OCI-LY7 (cell line): ENCODE measurements around the gene MYO18B. TPM values are rescaled to one million over a fixed set of nuclear protein-coding genes. Genes with fewer than 3 reads are reported as not detected.

Experiments
- BruUV-seq: library from RNA; stranded (reverse); fragments of 400-500 nt; replicated peaks from 2 replicates; lab custom pipeline; 2021; lab: Mats Ljungman, UMichigan
- CTCF ChIA-PET: fragments of 300-600 bp; sonication (Branson Sonifier 250); formaldehyde crosslinking; loops from one replicate; lab custom pipeline; 2022; ENCODE audit warnings: antibody characterized with exemption; ENCODE audit not compliant: unreplicated experiment; lab: Charles Lee
- POLR2A ChIA-PET: fragments of 300-600 bp; sonication (Branson Sonifier 250); formaldehyde crosslinking; loops from one replicate; lab custom pipeline; 2022; ENCODE audit warnings: antibody characterized with exemption; lab: Charles Lee
- DNase-seq: peaks from one replicate; pipeline ENCODE4 v3.0.0-alpha.2; 2015; ENCODE audit warnings: low spot score
- H2AFZ ChIP-seq: fragments of 200-600 bp; sonication (generic), shearing (Covaris generic); 2 replicates; pipeline ENCODE4 v1.6.1; 2014; ENCODE audit warnings: mild to moderate bottlenecking, antibody characterized with exemption, low read length, moderate library complexity
- H3K27ac ChIP-seq: fragments of 200-600 bp; sonication (generic); 2 replicates; pipeline ENCODE4 v1.5.1; 2014; ENCODE audit warnings: mixed run types, low read depth, mild to moderate bottlenecking, moderate library complexity, low read length, inconsistent platforms; ENCODE audit not compliant: poor library complexity, severe bottlenecking
- H3K36me3 ChIP-seq: fragments of 200-600 bp; sonication (generic); 2 replicates; pipeline ENCODE4 v1.6.1; 2014; ENCODE audit warnings: mild to moderate bottlenecking, antibody characterized with exemption, low read length, moderate library complexity, mixed read lengths; ENCODE audit not compliant: insufficient read depth
- H3K4me1 ChIP-seq: fragments of 200-600 bp; sonication (generic); 2 replicates; pipeline ENCODE4 v1.5.1; 2014; ENCODE audit warnings: mild to moderate bottlenecking, low read length; ENCODE audit not compliant: insufficient read depth, poor library complexity, severe bottlenecking
- H3K4me2 ChIP-seq: fragments of 200-600 bp; sonication (generic); 2 replicates; pipeline ENCODE4 v1.6.1; 2014; ENCODE audit warnings: mild to moderate bottlenecking, low read length
- H3K4me3 ChIP-seq: fragments of 200-600 bp; sonication (generic); 2 replicates; pipeline ENCODE4 v1.5.1; 2014; ENCODE audit warnings: mild to moderate bottlenecking, low read depth, low read length; ENCODE audit not compliant: poor library complexity, severe bottlenecking
- H3K79me2 ChIP-seq: fragments of 200-600 bp; sonication (generic); 2 replicates; pipeline ENCODE4 v1.6.1; 2016; ENCODE audit warnings: low read depth, mild to moderate bottlenecking, low read length, moderate library complexity, mixed read lengths; ENCODE audit not compliant: insufficient read depth
- H3K9me2 ChIP-seq: fragments of 200-600 bp; sonication (generic); 2 replicates; pipeline ENCODE4 v1.6.1; 2016; ENCODE audit warnings: mild to moderate bottlenecking, low read length, mixed read lengths; ENCODE audit not compliant: insufficient read depth
- H3K9me3 ChIP-seq: fragments of 200-600 bp; sonication (generic); 2 replicates; pipeline ENCODE4 v1.6.1; 2014; ENCODE audit warnings: mild to moderate bottlenecking, mixed run types, low read length, mixed read lengths
- H4K20me1 ChIP-seq: fragments of 200-600 bp; sonication (generic); 2 replicates; pipeline ENCODE4 v1.6.1; 2014; ENCODE audit warnings: mild to moderate bottlenecking, antibody characterized with exemption, low read length, moderate library complexity, mixed read lengths; ENCODE audit not compliant: insufficient read depth
- EZH2phosphoT487 ChIP-seq: fragments of 200-600 bp; sonication (generic); IDR thresholded peaks from 2 replicates; pipeline ENCODE4 v1.6.1; 2018; ENCODE audit warnings: low read depth, borderline replicate concordance, mild to moderate bottlenecking, mixed run types, antibody characterized with exemption, low read length, moderate library complexity, mixed read lengths
- intact Hi-C: fragments of 100-400 bp; cut with micrococcal nuclease; formaldehyde crosslinking; loops from one replicate; pipeline ENCODE4 v1.10.0; 2022; ENCODE audit not compliant: unreplicated experiment
- total RNA-seq, 2 experiments: library from RNA; depleted of rRNA in 1 of 2; stranded (reverse); fragments of >200 nt in 1 of 2; shearing (Covaris generic) in 1 of 2; gene quantifications; 2 replicates each; pipeline ENCODE4 v1.2.3, GENCODE V29; 2014 to 2022
- TF ChIP-seq, protein P1 (sequence below): fragments of 200-600 bp; sonication (generic); conservative IDR thresholded peaks from 2 replicates; pipeline ENCODE4 v1.5.1; 2014; ENCODE audit warnings: mild to moderate bottlenecking, antibody characterized with exemption, low read length, moderate library complexity, mixed read lengths

MYO18B gene
- total RNA-seq, 2 experiments from 2014 or later = not detected

DNA sequence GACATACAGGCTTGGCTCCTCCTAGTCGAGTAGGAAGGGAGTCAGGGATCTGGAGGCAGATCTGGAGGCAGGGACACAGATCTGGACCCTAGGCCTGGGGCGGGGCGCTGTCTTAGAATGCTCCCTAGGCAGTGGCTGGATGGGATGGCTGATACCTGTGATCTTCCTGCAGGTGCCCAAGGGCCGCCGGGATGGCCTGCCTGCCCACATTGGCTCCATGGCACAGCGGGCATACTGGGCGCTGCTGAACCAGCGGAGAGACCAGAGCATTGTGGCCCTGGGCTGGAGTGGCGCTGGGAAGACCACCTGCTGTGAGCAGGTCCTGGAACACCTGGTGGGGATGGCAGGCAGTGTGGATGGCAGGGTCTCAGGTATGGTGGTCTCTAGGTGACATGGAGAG lies 35.4 kb downstream of the MYO18B start:
- Histone ChIP-seq H3K9me3 (no peaks in the 10 kb centered on the region), H4K20me1 (no peaks in the 10 kb centered on the region), H3K9me2 (no peaks in the 10 kb centered on the region), H3K4me1 (no peaks in the 10 kb centered on the region), H2AFZ (no peak overlapping the region), H3K27ac (no peak overlapping the region), H3K79me2 (no peaks in the 10 kb centered on the region), H3K36me3 (no peaks in the 10 kb centered on the region), H3K4me3 (no peak overlapping the region), H3K4me2 (no peak overlapping the region)
- TF ChIP-seq, protein P1, sequence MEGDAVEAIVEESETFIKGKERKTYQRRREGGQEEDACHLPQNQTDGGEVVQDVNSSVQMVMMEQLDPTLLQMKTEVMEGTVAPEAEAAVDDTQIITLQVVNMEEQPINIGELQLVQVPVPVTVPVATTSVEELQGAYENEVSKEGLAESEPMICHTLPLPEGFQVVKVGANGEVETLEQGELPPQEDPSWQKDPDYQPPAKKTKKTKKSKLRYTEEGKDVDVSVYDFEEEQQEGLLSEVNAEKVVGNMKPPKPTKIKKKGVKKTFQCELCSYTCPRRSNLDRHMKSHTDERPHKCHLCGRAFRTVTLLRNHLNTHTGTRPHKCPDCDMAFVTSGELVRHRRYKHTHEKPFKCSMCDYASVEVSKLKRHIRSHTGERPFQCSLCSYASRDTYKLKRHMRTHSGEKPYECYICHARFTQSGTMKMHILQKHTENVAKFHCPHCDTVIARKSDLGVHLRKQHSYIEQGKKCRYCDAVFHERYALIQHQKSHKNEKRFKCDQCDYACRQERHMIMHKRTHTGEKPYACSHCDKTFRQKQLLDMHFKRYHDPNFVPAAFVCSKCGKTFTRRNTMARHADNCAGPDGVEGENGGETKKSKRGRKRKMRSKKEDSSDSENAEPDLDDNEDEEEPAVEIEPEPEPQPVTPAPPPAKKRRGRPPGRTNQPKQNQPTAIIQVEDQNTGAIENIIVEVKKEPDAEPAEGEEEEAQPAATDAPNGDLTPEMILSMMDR = no peak
- no peak for TF ChIP-seq EZH2phosphoT487
- ChIA-PET CTCF (no interaction called here), POLR2A (no interaction called here)
- BruUV-seq = no TSS peak
- no peak for DNase-seq
- intact Hi-C loops = loop anchor here (10.0 kb wide), 2 partner anchors 413 to 557 kb away; no protein-coding TSS in a partner anchor

DNA sequence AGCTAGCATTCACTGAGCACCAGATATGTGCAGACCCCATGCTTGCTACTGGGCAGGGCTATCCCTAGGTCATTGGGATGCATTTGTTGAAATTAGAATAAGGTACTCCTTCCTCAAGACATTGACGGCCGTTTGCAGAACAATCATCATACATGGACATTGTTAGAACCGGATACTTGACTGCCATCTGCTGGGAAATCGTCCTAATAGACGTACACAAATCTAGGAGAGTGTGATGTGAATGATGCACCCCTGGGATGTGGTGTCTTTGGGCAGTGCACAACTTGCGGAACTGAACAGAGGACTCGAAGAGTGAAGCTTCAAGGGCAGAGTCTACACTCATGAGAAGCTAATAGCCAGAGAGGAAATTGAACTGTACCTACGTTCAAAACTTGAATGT lies 35.9 kb downstream of the MYO18B start:
- Histone ChIP-seq H3K9me3 (no peaks in the 10 kb centered on the region), H3K4me1 (no peaks in the 10 kb centered on the region), H3K4me3 (no peak overlapping the region), H3K79me2 (no peaks in the 10 kb centered on the region), H3K9me2 (no peaks in the 10 kb centered on the region), H2AFZ (no peak overlapping the region), H3K27ac (no peak overlapping the region), H4K20me1 (no peaks in the 10 kb centered on the region), H3K4me2 (no peak overlapping the region), H3K36me3 (no peaks in the 10 kb centered on the region)
- peak; percentile 48 for DNase-seq
- CTCF ChIA-PET = no interaction called here
- intact Hi-C loops = loop anchor here (10.0 kb wide), 2 partner anchors 413 to 557 kb away; no protein-coding TSS in a partner anchor
- TF ChIP-seq EZH2phosphoT487 = no peak
- TF ChIP-seq, protein P1 = peak; percentile 66
- no TSS peak for BruUV-seq
- POLR2A ChIA-PET = no interaction called here

DNA sequence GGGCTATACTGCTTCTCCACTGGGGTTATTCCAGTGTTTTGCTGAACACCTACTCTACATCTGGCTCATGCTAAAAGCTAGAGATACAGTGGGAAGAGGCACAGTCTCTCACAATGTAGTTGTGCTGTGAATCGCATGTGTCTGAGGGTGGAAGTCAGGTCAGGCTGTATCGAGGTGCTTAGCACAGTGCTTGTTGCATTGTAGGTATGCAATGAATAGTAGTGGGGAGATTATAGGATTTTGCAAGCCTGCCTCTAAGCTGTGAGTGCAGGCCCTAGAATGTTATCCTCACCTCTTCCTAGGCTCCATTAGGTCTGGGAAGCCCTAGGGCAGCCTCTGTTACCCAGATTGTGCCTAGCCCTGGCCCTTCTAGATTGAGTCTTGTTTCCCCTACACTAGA lies 37.4 kb downstream of the MYO18B start:
- Histone ChIP-seq H3K9me2 (no peaks in the 10 kb centered on the region), H3K36me3 (no peaks in the 10 kb centered on the region), H3K79me2 (no peaks in the 10 kb centered on the region), H4K20me1 (no peaks in the 10 kb centered on the region), H3K27ac (no peak overlapping the region), H3K9me3 (no peaks in the 10 kb centered on the region), H3K4me3 (no peak overlapping the region), H2AFZ (no peak overlapping the region), H3K4me2 (no peak overlapping the region), H3K4me1 (no peaks in the 10 kb centered on the region)
- intact Hi-C loops = loop anchor here (10.0 kb wide), 2 partner anchors 415 to 555 kb away; no protein-coding TSS in a partner anchor
- no TSS peak for BruUV-seq
- no peak for DNase-seq
- ChIA-PET CTCF (interaction anchor here (1.0 kb wide), 1 partner anchor 72 kb away, joined by 3 read pairs; no protein-coding TSS in a partner anchor), POLR2A (no interaction called here)
- TF ChIP-seq, protein P1 = no peak
- TF ChIP-seq EZH2phosphoT487 = no peak
